ENCODE data around the gene AFF1.

Gene AFF1

DNA sequence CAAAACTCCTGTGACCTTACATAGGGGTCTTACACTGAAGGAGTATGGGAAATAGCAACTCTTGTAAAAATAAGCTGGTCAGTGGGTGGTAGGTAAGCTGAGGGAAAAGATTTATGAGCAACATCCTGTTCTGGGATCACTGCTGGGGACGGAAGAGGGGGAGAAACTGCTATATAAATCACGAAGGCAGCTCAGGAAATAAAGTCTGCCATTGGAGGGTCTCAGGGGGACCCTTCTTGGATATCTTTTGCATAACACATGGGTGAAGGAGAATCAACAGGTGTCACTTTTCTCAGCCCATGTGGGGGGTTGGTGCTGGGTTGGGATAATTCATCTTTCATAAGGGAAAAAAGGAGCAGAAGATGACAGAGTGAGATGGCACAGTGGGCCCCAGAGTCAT is 33.7 kb downstream of the AFF1 start:
- no peak for TF ChIP-seq TAF1 (IDR thresholded peaks at IDR 0.05; ENCODE audit: borderline replicate concordance, insufficient read depth, low read length)
- no peak for TF ChIP-seq SIN3A (IDR thresholded peaks at IDR 0.05; ENCODE audit: borderline replicate concordance, insufficient read depth, low read length)
- TF ChIP-seq POLR2AphosphoS5 (IDR thresholded peaks at IDR 0.05; ENCODE audit: low read depth, low read length), result no peak
- TF ChIP-seq FOXP2 (optimal IDR thresholded peaks at IDR 0.05; ENCODE audit: borderline replicate concordance, extremely low read depth, extremely low read length, insufficient read depth), result no peak
- no peak for TF ChIP-seq REST (IDR thresholded peaks at IDR 0.05; ENCODE audit: insufficient read depth in 1 of 2, low read depth in 2 of 2, low read length in 2 of 2)

- TF ChIP-seq POLR2AphosphoS5 (IDR thresholded peaks at IDR 0.05; ENCODE audit: low read depth, low read length) (no peak), REST (IDR thresholded peaks at IDR 0.05; ENCODE audit: insufficient read depth in 1 of 2, low read depth in 2 of 2, low read length in 2 of 2) (no peak), FOXP2 (optimal IDR thresholded peaks at IDR 0.05; ENCODE audit: borderline replicate concordance, extremely low read depth, extremely low read length, insufficient read depth) (no peak), TAF1 (IDR thresholded peaks at IDR 0.05; ENCODE audit: borderline replicate concordance, insufficient read depth, low read length) (no peak), SIN3A (IDR thresholded peaks at IDR 0.05; ENCODE audit: borderline replicate concordance, insufficient read depth, low read length) (no peak)
These were observed 35.9 kb downstream of the AFF1 start for GRCh38 chr4:86970447-86971354.

DNA sequence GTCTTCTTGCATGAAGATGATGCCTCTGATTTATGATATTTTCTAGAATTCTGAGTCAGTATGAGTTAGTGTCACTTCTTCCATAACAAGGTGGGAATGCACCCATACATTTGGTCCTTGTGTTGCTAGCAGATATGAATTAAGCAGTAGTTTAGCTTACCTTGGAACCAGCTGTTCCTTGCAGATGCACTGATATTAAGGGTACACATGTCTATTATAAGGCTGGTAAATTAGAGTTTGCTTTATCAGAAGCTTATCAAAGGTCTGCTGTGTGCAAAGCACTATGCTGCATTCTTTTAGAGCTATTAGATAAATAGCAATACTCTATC is 36.5 kb downstream of the AFF1 start:
- TF ChIP-seq FOXP2 (optimal IDR thresholded peaks at IDR 0.05; ENCODE audit: borderline replicate concordance, extremely low read depth, extremely low read length, insufficient read depth) (no peak), SIN3A (IDR thresholded peaks at IDR 0.05; ENCODE audit: borderline replicate concordance, insufficient read depth, low read length) (no peak), TAF1 (IDR thresholded peaks at IDR 0.05; ENCODE audit: borderline replicate concordance, insufficient read depth, low read length) (no peak), POLR2AphosphoS5 (IDR thresholded peaks at IDR 0.05; ENCODE audit: low read depth, low read length) (no peak), REST (IDR thresholded peaks at IDR 0.05; ENCODE audit: insufficient read depth in 1 of 2, low read depth in 2 of 2, low read length in 2 of 2) (no peak)

DNA sequence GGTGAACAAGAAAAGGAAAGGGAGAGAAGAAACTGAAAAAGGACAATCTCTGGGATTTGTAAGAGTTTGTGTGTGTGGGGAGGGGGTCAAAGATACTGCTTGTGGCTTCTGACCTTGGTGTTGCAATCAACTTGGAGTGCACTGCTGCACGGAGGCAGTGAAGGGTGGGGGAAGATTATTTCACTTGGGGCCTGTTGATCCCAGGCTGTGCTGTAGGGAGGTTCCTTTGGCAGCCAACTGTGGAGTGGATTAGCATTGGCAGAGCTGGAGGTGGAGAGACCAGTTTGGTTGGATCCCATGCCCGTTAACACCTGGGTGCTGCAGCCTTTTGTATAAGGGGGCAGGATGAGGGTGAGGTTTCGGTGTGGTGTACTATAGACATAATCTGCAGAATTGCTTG is 38.2 kb downstream of the AFF1 start:
- TF ChIP-seq POLR2AphosphoS5 (IDR thresholded peaks at IDR 0.05; ENCODE audit: low read depth, low read length) (no peak), FOXP2 (optimal IDR thresholded peaks at IDR 0.05; ENCODE audit: borderline replicate concordance, extremely low read depth, extremely low read length, insufficient read depth) (no peak), TAF1 (IDR thresholded peaks at IDR 0.05; ENCODE audit: borderline replicate concordance, insufficient read depth, low read length) (no peak), REST (IDR thresholded peaks at IDR 0.05; ENCODE audit: insufficient read depth in 1 of 2, low read depth in 2 of 2, low read length in 2 of 2) (no peak), SIN3A (IDR thresholded peaks at IDR 0.05; ENCODE audit: borderline replicate concordance, insufficient read depth, low read length) (no peak)

All from PFSK-1 (cell line).